HepG2 (cell line): Measurements from ENCODE around the gene SEMA6B. TPM values are rescaled to one million over a fixed set of nuclear protein-coding genes. Genes with fewer than 3 reads are reported as not detected.

ENCODE experiments used
- GATA4 ChIP-seq: sonication (generic); IDR thresholded peaks from 2 replicates; pipeline ENCODE4 v1.6.1; 2016; ENCODE audit warnings: antibody characterized with exemption, low read depth, borderline replicate concordance
- HIC2 ChIP-seq: sonication (generic); formaldehyde crosslinking; IDR thresholded peaks from 2 replicates; pipeline ENCODE4 v1.9.0; 2022; ENCODE audit warnings: low read depth, missing genetic modification reagents
- IRF2 ChIP-seq: IDR thresholded peaks from 2 replicates; pipeline ENCODE4 v1.6.1; 2018; ENCODE audit warnings: missing genetic modification reagents, missing compliant biosample characterization
- MXD1 ChIP-seq: sonication (generic); formaldehyde crosslinking; IDR thresholded peaks from 2 replicates; pipeline ENCODE4 v1.4.0; 2020; ENCODE audit warnings: mild to moderate bottlenecking, missing genetic modification reagents
- PHF5A ChIP-seq: IDR thresholded peaks from one replicate; pipeline ENCODE4 v1.6.1; 2018; ENCODE audit warnings: low read depth, missing genetic modification reagents; ENCODE audit not compliant: unreplicated experiment
- ZBED4 ChIP-seq: sonication (generic); formaldehyde crosslinking; IDR thresholded peaks from 2 replicates; pipeline ENCODE4 v1.4.0; 2020; ENCODE audit warnings: missing genetic modification reagents, borderline replicate concordance
- ZBTB40 ChIP-seq, 2 experiments: fragments of 450-650 bp in 1 of 2; sonication (generic) in 1 of 2; formaldehyde crosslinking in 1 of 2; IDR thresholded peaks; 2 replicates each; pipeline versions ENCODE4 v1.6.1 to v1.8.0; 2016 to 2022; ENCODE audit warnings: antibody characterized with exemption in 1 of 2, mild to moderate bottlenecking in 1 of 2, missing genetic modification reagents in 1 of 2
- ZNF160 ChIP-seq: sonication (generic); formaldehyde crosslinking; IDR thresholded peaks from 2 replicates; pipeline ENCODE4 v1.8.0; 2022; ENCODE audit warnings: mild to moderate bottlenecking, inconsistent platforms, missing genetic modification reagents
- ZNF292 ChIP-seq: sonication (generic); formaldehyde crosslinking; IDR thresholded peaks from 2 replicates; pipeline ENCODE4 v1.8.1; 2022; ENCODE audit warnings: mild to moderate bottlenecking, low read depth, missing genetic modification reagents, borderline replicate concordance
- ZNF780A ChIP-seq: sonication (generic); formaldehyde crosslinking; IDR thresholded peaks from 2 replicates; pipeline ENCODE4 v1.8.0; 2022; ENCODE audit warnings: mild to moderate bottlenecking, missing genetic modification reagents, moderate library complexity
- ZNF816 ChIP-seq: sonication (generic); formaldehyde crosslinking; IDR thresholded peaks from 2 replicates; pipeline ENCODE4 v1.8.0; 2022; ENCODE audit warnings: missing genetic modification reagents, mild to moderate bottlenecking, borderline replicate concordance
- polyA plus RNA-seq, 8 experiments: library from polyadenylated mRNA; depleted of rRNA in 3 of 8; stranded (reverse) in 7 of 8; unstranded in 1 of 8; fragments of >200 nt; fragmentation: Illumina TruSeq in 4 of 8; extraction: Trizol in 4 of 8; gene quantifications; 2 replicates each; pipeline versions ENCODE4 v1.2.1 to v1.2.3, GENCODE V29; 2011 to 2016; ENCODE audit warnings: low read depth in 4 of 8, missing spikeins in 1 of 8, mixed read lengths in 1 of 8; ENCODE audit not compliant: insufficient read depth in 1 of 8
- total RNA-seq, 5 experiments: library from RNA; depleted of rRNA; stranded (reverse); fragments of >200 nt; fragmentation: Illumina TruSeq; extraction: Trizol; gene quantifications; 2 replicates each; pipeline ENCODE4 v1.2.3, GENCODE V29; 2016; ENCODE audit warnings: low read depth in 1 of 5

Gene SEMA6B
- total and polyA plus RNA-seq, 2 of the 13 experiments (the other 11 are each of a cell fraction or from before 2014, with no cell fraction given), result 45.5 to 67.1 TPM

- TF ChIP-seq HIC2 (CRISPR knock-in tag), result peak; percentile 94
- peak; percentile 67 for TF ChIP-seq ZNF160 (CRISPR knock-in tag)
- peak; percentile 76; the same call in 1 of the 2 replicates for TF ChIP-seq IRF2
- no peak for TF ChIP-seq ZBTB40 (IDR thresholded peaks at IDR 0.05)
- TF ChIP-seq ZBTB40 (CRISPR knock-in tag; IDR thresholded peaks at IDR 0.05), result peak; percentile 28; the same call in 1 of the 2 replicates
- peak; percentile 69 for TF ChIP-seq ZNF292 (CRISPR knock-in tag)
- TF ChIP-seq ZBED4 (CRISPR knock-in tag), result peak; percentile 92; the same call in 1 of the 2 replicates
- no peak for TF ChIP-seq GATA4
- no peak; the same call in 1 of the 2 replicates for TF ChIP-seq ZNF780A (CRISPR knock-in tag)
- TF ChIP-seq MXD1 (CRISPR knock-in tag), result peak; percentile 72; the same call in 1 of the 2 replicates
- TF ChIP-seq PHF5A (CRISPR knock-in tag), result no peak
- TF ChIP-seq ZNF816 (CRISPR knock-in tag), result no peak; the same call in 1 of the 2 replicates
Observed at GRCh38 chr19:4583961-4584669, 24.6 kb upstream of the SEMA6B start (continued).
